ENCODE results near the gene NRXN3. TPM values are rescaled to one million over a fixed set of nuclear protein-coding genes. Genes with fewer than 3 reads are reported as not detected.

Gene NRXN3
- polyA plus RNA-seq, 1 donor (not counting 4 experiments of a cell fraction or from before 2014, with no cell fraction given): 0.89 TPM

- H3K79me2 ChIP-seq (ENCODE audit: control insufficient read depth, insufficient read depth, low read length): no peaks in the 10 kb centered on the region
- no peak overlapping the region for H3K4me3 ChIP-seq (ENCODE audit: control insufficient read depth in 2 of 3, extremely low read depth in 1 of 3, insufficient read depth in 2 of 3, low read depth in 1 of 3, low read length in 3 of 3)
- no peak for TF ChIP-seq EZH2 (IDR thresholded peaks at IDR 0.05; ENCODE audit: low read length)
- no peak for TF ChIP-seq CTCF (optimal IDR thresholded peaks at IDR 0.05 in 1 of 3, IDR thresholded peaks at IDR 0.05 in 1 of 3, conservative IDR thresholded peaks at IDR 0.05 in 1 of 3; ENCODE audit: extremely low read depth in 1 of 3, insufficient read depth in 2 of 3, low read length in 3 of 3)
- H3K9ac ChIP-seq (ENCODE audit: control insufficient read depth, extremely low read depth, insufficient read depth, low read length): no peak overlapping the region
- FAIRE-seq: no peak
- no peaks in the 10 kb centered on the region for H3K9me1 ChIP-seq (ENCODE audit: control insufficient read depth, extremely low read depth, insufficient read depth, low read length)
- no peaks in the 10 kb centered on the region for H3K9me3 ChIP-seq (ENCODE audit: control insufficient read depth, low read depth, low read length)
- no peak overlapping the region for H2AFZ ChIP-seq (ENCODE audit: control insufficient read depth, low read length)
- no peaks in the 10 kb centered on the region for H3K36me3 ChIP-seq (ENCODE audit: control insufficient read depth in 2 of 2, extremely low read depth in 1 of 2, insufficient read depth in 2 of 2, low read length in 2 of 2)
- H3K4me2 ChIP-seq (ENCODE audit: control insufficient read depth, extremely low read depth, insufficient read depth, low read depth, low read length): no peak overlapping the region
- no peak for DNase-seq (ENCODE audit: low read depth, low spot score)
- no peak overlapping the region for H3K27ac ChIP-seq (ENCODE audit: control insufficient read depth, insufficient read depth, low read length)
- dilution Hi-C loops (cut with MboI; ENCODE audit: extremely low pct_ligation_motif_present, low sequenced_read_pairs): no loop called here
- H3K4me1 ChIP-seq (ENCODE audit: control insufficient read depth, extremely low read depth, insufficient read depth, low read length): peaks cover 7% of the 10 kb centered on the region
- no peaks in the 10 kb centered on the region for H3K27me3 ChIP-seq (ENCODE audit: control insufficient read depth, extremely low read depth, insufficient read depth, low read length)
- no peaks in the 10 kb centered on the region for H4K20me1 ChIP-seq (ENCODE audit: control insufficient read depth, extremely low read depth, insufficient read depth, low read length)
Observed at GRCh38 chr14:78157494-78158437, 12.4 kb upstream of the NRXN3 start.

GRCh38 chr14:78162202-78162601 lies 8.0 kb upstream of the NRXN3 start:
- no peaks in the 10 kb centered on the region for H3K4me1 ChIP-seq (ENCODE audit: control insufficient read depth, extremely low read depth, insufficient read depth, low read length)
- H3K36me3 ChIP-seq (ENCODE audit: control insufficient read depth in 2 of 2, extremely low read depth in 1 of 2, insufficient read depth in 2 of 2, low read length in 2 of 2): no peaks in the 10 kb centered on the region
- FAIRE-seq (no peak), DNase-seq (ENCODE audit: low read depth, low spot score) (no peak)
- no peak overlapping the region for H2AFZ ChIP-seq (ENCODE audit: control insufficient read depth, low read length)
- H3K79me2 ChIP-seq (ENCODE audit: control insufficient read depth, insufficient read depth, low read length): no peaks in the 10 kb centered on the region
- dilution Hi-C loops (cut with MboI; ENCODE audit: extremely low pct_ligation_motif_present, low sequenced_read_pairs): no loop called here
- no peak overlapping the region for H3K4me3 ChIP-seq (ENCODE audit: control insufficient read depth in 2 of 3, extremely low read depth in 1 of 3, insufficient read depth in 2 of 3, low read depth in 1 of 3, low read length in 3 of 3)
- no peaks in the 10 kb centered on the region for H3K9me1 ChIP-seq (ENCODE audit: control insufficient read depth, extremely low read depth, insufficient read depth, low read length)
- no peaks in the 10 kb centered on the region for H3K27me3 ChIP-seq (ENCODE audit: control insufficient read depth, extremely low read depth, insufficient read depth, low read length)
- no peak overlapping the region for H3K9ac ChIP-seq (ENCODE audit: control insufficient read depth, extremely low read depth, insufficient read depth, low read length)
- H3K4me2 ChIP-seq (ENCODE audit: control insufficient read depth, extremely low read depth, insufficient read depth, low read depth, low read length): no peak overlapping the region
- H3K27ac ChIP-seq (ENCODE audit: control insufficient read depth, insufficient read depth, low read length): no peak overlapping the region
- no peaks in the 10 kb centered on the region for H3K9me3 ChIP-seq (ENCODE audit: control insufficient read depth, low read depth, low read length)
- TF ChIP-seq CTCF (optimal IDR thresholded peaks at IDR 0.05 in 1 of 3, IDR thresholded peaks at IDR 0.05 in 1 of 3, conservative IDR thresholded peaks at IDR 0.05 in 1 of 3; ENCODE audit: extremely low read depth in 1 of 3, insufficient read depth in 2 of 3, low read length in 3 of 3): no peak
- no peak for TF ChIP-seq EZH2 (IDR thresholded peaks at IDR 0.05; ENCODE audit: low read length)
- no peaks in the 10 kb centered on the region for H4K20me1 ChIP-seq (ENCODE audit: control insufficient read depth, extremely low read depth, insufficient read depth, low read length)
